Hematopoietic multipotent progenitor cell treated with erythropoietin and hydrocortisone succinate and interleukin-3 and kit ligand, for 8 days (in vitro differentiated cells): ENCODE data around the gene HS3ST4.
"Not testable (repeated sequence)": the region's sequence is repeated elsewhere in the genome, so short reads cannot be mapped to it uniquely, and the experiment has no call there.

Experiments used
- DNase-seq: peaks from one replicate; pipeline ENCODE4 v3.0.0-alpha.2; 2015

HS3ST4 gene

DNA sequence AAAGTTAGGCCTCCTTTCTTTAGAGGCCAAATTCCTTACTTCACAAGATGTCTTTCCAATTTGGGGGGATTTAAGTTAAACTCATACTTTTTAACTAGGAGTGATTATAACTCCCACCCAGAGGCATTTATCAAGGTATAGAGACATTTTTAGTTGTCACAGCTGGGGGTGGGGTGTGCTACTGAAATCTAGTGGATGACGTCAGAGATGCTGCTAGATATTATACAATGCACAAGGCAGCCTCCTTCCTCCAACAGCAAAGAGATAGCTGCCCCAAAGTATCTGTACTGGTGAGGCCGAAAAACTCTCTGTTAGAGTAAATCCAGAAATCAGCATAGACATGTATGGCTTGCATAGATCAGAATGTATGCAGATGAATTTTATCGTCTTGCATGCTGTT lies 324.0 kb downstream of the HS3ST4 start:
- no peak for DNase-seq

DNA sequence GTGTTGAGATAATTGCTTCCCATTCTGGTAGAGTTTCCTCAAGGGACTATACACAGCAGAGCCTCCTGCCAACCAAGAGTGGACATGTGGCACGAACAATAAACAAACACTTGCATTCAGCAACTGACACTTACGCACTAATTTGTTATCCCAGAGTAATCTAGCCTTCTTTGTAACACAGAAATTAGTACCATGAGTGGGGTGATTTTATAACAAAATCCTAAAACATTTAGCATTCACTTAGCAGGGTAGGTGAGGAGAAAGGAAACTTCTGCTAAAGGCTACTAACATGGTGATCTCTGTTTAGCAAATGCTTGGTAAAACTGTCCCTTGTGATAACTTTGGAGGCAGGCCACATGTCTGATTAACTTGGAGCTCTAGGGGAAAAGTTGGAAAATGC lies 325.2 kb downstream of the HS3ST4 start:
- no peak for DNase-seq

DNA sequence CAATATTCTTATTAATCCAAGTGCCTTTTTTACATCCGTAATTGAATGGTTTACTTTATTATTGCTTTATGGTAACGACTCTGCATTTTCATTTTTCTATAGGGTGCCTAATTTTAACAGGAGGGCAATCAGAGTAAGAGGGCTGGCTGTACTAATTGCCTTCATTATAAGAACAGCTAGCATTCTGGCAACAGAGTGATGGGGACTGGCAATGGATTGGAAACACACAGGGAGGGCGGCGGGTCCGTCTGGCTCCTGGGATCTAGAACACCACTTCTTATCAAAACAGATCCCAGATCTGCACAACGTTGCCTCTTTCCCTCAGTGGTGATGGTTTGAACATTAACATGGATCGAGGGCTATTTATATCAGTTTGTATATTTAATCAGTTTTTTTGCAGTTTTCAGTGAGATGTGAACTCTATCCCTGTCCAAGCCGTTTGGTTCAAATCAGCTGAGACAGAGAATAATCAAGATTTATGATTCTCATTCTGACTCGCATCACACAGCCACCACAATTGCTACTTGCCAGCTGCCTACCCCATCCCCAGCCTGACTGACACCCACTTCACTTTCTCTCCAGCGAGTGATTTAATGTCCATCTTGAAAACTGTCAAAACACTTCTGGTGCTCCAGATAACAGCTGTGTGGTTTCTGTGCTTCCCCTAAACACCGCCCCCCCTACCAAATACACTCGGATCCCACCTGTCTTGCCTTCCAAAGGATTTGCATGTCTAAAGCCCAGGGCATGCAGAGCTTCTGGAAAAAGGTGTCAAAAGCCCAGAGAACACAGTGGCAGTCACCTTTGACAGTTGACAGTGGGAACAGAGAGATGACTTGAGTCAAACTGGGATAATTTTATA lies 327.9 kb downstream of the HS3ST4 start:
- no peak for DNase-seq

DNA sequence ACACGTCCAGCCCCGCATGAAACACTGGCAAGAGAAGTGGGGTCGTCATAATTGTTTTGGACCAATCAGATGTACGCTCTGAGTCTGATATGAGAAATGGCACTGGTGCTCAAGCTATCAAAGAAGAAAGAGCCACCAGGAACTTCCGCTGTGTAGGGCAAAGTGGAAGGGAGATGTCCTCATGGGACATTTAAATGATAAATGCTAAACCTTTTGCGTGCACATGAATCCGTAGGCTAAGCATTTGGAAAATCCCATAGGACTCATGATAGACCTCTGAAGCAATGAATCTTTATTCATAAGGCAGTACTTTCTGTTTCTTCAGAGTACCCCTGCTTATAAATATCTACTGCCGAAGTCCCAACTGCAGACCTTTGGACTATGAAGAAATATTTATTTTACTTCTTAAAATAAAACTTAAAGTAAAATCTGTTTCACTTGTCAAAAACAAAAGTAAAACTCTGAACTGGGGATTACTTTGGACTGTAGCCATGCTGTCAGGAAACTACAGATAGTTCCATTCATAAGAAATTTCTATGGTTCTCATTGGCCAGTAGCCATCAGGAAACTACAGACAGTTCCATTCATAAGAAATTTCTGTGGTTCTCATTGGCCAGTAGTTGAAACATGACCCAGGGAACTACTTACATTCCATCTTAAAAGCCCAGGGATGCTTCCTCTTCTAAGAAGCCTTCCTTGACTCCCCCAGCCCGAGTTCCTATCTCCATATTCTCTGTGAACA lies 335.1 kb downstream of the HS3ST4 start:
- no peak for DNase-seq

DNA sequence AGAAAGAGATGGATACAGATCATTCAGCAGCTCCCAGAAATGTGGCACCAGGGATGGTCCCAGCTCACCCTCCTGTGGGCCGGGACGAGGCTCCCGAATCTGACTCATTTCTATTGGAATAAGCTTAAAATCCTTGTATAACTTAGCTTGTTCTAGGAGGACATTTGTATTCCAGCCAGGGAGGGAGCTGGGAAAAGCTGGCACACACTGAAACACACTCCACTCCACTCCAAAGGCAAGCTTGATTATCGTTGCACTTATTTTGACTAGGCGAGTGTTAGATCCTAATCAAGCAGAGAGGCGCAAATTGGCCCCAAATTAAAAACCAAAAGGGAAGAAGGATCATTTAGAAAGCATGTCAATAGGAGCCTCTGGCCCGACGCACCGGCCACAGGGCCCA lies 339.5 kb downstream of the HS3ST4 start:
- no peak for DNase-seq

DNA sequence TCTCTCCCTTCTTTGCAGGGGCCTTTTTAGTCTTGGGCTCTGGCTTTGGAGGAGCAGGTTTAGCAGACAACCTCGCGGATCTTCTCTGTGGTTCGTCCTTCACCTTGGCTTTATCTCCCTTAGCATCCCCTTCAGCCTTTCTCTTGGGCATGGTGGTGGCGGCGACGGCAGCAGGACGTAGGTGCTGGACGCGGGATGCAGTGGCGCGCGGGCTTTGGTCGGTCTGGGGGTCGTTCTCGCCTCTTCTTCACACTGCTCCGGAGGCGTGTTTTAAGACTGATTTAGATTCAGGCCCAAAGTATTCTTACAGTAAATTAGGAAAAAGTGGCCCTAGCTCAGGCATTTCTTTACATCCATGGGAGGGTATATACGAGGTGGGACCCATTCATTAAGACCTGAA lies 340.9 kb downstream of the HS3ST4 start:
- not testable (repeated sequence) for DNase-seq

DNA sequence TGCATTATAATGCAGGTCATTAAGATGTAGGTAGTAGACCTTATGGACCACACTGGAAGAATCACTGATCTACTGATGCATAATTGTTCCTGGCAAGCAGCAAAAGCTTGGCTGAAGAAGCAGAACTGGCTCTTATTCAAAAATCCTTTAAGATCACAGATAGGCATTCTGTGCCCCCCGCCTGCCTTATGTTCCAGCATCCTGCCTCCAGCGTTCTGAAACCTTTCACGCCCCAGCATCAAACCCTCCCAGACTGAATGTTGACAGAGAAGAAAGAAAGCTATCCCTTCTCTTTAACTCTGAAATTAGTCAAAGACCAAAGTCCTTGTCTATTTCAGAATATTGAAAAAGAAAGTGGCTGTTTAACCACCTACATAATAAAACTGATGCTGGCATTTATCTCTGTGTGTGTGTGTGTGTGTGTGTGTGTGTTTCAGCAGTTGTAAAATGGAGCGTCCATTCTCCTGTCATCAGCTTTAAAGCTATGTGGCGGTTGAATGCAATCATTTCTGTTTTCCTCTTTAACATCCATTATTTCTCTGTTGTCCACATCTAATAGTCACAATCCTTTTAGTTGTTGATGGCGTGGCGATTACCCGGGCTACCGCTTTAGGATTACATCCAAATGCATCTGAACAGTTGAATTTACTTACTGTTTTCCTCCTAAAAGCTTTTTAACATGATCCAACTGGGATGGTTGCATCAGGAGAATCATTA lies 350.4 kb downstream of the HS3ST4 start:
- no peak for DNase-seq

DNA sequence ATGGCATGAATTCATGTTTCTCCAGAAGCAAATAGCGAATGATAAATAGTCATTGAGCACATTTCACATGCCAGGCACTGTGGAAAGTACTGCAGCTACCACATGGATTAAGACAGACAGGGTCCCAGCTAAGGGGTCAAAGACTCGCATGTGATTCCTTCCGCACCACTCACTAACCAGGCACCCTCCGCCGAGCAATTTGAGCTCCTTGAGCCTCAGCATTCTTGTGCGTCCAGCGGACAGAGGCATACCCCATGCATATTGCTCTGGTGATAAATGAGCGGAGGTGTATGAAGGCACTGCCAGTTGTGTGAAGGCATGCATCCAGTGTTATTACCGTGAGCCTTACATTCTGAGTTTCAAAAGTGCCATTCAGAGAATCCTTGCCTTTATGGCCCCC lies 358.7 kb downstream of the HS3ST4 start:
- no peak for DNase-seq

DNA sequence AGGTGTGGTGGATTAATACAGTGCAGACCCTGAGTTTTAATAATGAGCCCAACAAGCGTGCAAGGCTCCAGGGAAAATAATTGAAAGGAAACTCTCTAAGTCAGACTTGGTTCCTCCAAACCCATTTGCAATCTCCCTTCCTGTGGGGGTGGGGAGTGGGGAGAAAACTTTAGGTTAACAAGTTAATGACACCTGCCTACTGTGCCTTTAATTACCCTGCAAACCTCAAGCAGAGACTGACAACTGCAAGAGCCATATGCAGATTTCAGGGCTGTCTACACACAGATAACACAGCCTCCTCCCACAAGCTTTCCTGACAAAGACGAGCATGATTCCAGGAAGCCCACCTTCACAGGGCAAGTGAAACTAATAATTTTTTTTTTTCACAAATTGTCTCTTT lies 359.3 kb downstream of the HS3ST4 start:
- DNase-seq: no peak

DNA sequence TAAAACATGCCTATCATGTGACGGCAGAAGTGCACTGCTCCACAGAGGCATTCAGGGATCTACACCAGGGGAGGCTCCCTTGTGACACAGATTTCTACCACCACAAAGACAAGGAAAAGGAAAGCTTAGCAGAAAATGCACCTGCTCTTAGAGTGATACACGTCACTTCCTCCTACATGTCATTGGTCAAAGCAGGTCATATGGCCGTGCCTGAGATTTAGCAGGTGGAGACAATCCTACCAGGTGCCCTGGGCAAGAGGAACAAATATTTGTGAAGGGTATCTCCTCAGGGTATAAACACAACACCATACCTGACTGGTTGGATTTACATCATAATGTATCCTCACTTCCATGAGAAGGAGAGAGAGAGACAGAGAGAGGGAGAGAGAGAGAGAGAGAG lies 362.1 kb downstream of the HS3ST4 start:
- DNase-seq: no peak

DNA sequence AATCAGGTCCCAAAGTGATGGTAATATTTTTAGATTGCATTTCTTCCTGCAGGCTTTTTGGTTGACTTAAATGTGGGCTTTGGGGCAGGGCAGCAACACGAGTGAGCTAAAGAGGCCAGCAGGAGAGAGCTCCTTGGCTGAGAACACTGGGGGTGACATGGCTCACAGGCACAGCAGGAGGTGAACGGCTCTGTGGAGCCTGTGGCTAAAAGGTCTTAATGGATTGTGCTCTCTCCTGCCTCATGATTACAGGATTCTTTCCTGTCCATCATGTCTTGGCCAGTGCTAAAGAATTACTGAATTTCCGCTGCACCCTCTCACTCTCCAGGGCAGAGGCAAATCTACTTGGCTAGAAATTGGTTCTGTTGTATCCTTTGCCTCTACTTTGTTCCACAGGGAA lies 366.6 kb downstream of the HS3ST4 start:
- no peak for DNase-seq

DNA sequence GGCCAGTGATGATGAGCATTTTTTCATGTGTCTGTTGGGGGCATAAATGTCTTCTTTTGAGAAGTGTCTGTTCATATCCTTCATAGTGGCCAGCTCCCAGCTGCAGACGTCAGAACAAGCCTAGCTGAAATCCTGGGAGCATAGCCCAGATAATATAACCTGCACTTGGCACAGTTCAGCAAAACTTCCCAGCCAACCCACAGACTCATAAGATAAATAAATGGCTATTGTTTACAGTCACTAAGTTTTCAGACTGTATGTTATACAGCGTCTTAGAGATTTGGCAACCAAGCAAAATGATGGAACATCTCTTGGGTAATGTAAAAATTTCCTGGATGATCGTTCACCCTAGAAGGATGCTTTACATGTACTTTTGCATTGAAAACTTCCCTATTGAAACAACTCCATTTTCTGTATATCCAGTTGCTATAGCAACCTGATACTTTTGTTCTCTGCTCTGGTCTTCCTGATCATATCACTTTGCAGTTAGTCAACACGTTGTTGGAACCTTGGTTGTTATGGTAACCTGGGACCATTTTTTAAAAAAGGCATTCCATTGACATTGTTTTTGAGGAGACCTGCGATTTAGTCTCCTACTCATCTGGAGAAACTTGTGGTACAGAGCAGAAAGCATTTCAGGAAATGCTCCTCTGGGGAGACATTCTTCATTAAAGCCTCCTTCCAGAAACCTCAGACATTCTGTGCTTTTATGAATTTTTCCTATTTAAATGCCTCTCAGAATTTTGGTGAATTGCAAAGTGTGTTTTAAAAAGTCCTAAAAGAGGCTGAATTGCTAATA lies 378.7 kb downstream of the HS3ST4 start:
- DNase-seq: no peak

DNA sequence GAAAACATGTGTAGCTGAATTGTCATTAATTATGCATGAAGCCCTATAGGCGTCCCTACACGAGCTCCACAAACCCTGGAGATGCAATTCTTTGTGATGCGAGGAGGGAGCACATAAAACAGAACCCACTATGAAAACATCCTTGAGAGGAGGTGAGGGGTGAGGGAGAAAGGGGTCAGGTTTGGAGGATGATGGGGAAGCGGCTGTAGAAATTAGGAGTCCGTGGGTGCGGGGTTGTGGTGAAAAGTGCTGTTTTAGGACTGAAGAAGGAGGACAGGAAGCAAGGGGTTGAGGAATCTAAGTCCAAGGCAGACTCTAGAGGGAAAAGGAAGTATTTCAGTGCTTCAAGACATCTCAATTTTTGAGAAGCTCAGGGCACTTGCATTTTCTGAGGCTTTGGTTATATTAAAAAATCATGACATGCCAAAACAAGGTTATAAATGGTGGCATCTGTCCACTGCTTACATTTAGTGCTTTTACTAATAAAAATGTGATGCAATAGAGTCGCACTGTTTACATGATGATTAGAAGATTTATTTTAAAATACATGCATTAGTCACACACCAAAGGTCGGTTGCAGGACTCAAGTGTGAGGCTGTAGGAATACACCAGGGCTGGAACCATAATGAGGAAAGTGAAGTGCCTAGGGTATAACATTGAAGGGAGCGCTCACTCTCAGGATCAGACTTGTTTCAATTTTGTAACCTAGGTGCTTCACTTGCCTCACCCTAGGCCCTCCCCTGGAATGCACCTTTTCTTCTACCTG lies 379.5 kb downstream of the HS3ST4 start:
- DNase-seq: no peak

DNA sequence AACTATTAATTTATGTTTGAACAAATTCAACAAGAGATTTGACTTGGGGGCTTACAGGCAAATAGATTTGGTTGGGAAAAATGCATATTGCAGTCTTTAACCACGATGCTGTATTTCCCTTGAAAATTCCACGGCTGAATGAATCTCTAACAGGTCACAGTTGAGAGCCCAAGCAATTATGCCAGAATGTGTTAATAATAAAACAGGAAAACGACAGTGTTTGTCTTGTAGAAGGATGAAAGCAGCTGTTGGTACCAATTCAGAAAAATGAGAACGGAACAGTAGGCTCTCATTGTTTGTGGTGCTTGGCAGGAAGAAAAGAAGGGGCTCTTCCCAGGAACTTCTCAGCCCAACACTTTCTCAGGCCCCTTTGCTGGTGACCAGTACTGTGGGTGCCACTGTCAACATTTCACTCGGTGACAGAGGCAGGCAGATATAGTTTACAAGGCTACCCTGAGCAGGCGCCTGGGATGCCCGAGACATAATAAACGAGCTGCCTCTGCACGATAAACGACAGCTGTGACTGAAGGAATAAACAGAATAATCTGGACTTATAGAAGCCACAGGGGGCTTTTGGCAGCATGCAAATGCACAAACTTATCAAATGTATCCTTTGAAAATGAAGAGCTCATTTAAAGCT lies 387.1 kb downstream of the HS3ST4 start:
- DNase-seq: no peak

DNA sequence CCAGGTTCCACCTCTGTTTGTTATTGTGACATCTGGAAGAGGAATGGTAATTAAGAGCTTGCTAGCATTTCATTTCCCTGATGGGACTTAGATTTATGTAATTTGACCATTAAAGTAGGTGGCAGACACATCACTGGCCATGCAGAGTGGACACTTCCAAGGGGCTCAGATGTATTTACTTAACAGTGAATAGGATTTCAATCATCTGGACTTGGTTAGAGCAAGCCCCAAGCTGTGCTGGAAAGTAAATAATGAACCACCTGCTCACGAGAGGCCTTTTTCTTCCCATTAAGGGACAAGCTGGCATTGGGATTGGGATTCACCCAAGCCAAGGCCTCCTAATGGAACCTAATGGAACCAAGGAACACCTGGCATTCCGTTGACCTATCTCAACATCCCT lies 395.3 kb downstream of the HS3ST4 start:
- no peak for DNase-seq

DNA sequence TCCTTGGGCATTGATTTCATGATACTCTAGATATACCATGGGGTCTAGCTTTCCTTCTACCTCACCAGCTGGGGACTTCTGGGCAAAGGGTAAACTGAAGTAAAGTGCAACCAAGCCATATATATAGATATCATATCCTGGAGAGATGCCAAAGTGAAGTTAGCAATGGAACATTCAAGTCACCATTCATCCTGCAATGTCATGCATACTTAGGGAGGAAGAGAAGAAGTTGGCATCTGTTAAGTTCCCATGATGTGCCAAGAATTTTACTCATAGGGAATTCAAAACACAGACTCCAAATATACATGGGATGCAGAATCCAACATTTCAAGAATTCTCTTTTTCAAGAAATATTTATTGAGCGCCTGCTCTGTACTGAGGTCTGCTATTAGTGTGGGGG lies 399.8 kb downstream of the HS3ST4 start:
- DNase-seq: no peak

DNA sequence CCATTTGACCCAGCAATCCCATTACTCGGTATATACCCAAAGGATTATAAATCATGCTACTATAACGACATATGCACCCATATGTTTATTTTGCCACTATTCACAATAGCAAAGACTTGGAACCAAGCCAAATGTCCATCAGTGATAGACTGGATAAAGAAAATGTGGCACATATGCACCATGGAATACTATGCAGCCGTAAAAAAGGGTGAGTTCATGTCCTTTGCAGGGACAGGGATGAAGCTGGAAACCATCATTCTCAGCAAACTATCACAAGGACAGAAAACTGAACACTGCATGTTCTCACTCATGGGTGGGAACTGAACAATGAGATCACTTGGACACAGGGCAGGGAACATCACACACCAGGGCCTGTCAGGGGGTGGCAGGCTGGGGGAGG lies 406.4 kb downstream of the HS3ST4 start:
- not testable (repeated sequence) for DNase-seq

DNA sequence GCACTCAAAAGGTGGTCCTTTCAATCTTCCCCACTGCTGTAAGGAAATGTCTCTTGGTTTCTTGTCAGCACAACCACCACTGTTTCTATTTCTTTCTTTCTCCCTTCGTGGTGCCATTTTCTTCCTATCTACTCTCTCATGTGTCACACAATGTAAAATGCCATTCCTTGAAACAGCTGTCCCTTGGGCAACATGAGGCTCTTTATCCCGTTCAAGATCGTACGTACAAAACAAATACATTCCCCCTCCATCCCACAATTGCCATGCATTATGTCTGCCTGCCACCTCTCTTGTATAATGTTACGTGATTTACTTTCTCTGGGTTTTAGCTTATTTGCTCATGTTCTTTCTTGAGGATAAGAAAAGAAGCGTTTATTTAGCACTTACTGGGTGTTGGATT lies 410.6 kb downstream of the HS3ST4 start:
- DNase-seq: no peak

DNA sequence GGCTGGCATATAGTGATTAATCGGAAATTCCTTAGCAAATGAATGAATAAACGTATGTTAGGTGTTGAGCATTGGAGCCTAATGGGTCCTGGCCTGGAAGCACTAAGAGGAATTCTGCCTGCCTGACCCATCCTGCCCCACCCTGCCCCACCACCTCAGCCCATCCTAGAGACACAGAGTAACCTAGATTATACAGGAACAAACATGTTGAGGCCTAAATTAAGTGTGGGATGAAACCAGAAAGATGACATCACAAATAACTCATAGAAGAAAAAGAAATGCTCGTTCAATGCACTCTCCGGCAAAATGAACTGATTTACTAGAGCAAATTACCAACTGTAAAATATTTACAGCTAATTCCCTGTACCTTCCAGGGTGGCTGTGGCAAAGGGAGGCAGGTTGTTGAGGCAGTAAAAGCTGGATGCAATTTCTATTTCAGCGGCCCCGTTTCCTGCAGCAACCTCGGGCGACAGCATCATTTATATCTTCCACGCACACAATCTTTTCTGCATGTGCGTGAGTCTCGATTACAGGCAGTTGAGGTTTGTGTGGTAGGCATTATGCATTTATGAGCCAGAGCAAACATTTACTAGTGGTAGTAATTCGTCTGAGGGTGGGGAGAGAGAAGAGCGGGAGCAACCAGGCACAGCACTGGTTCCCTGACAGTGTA lies 417.2 kb downstream of the HS3ST4 start:
- no peak for DNase-seq

DNA sequence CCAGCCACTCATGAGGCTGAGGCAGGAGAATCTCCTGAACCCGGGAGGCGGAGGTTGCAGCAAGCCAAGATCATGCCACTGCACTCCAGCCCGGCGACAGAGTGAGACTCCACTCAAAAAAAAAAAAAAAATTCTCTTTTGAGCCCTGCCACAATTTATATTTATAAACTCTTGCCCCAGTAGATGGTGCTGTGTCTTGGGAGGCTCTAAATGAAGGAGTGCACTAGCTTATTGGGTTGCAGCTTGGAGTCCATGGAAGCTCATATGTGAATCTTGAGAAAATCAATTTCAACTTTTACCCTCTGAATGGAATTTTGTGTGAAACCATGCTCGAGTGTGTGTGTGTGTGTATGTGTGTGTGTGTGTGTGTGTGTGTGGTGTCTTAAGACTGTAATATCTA lies 420.1 kb downstream of the HS3ST4 start:
- no peak for DNase-seq

DNA sequence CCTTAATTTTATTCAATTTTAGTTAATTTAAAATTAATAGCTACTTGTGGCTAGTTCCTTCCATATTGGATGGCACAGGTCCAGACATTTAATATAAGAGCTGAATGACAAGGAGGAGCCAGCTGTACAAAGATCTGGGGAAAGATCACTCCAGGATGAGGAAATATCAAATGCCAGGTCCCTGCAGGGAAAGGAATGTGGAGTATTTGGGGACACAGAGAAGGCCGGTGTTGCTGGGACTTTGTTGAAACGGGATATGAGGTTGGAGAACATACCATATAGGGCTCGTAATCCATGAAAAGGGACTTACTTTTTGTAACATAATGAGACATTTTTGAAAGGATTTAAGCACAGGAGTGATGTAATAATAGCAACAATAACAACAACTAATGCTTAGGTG lies 426.8 kb downstream of the HS3ST4 start:
- DNase-seq: no peak
